GM21423 (cell line): ENCODE results near the gene MTURN.

ENCODE experiments used
- ATAC-seq: cut with Tn5 transposase; IDR thresholded peaks from one replicate; pipeline ENCODE4 v1.9.1; 2021; ENCODE audit warnings: mild to moderate bottlenecking, moderate library complexity; ENCODE audit not compliant: unreplicated experiment

Gene MTURN

DNA sequence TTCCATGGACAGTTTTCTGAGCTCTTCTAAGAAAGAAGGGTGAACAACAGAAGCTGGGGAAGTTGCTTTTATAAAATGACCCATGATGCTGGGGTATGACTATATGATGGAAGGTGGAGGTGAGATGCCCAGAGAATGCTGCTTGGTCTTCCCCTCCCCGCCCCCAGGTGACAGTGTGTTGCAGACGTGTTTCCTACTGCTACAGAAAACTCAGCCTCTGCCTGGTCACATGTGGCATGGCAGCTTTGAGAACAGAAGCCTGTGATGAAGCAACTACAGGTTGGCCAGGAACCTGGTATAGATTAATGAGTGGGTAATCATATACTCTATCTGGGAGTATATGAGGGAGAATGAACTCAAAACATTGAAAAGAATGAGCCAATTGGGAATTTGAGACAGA lies 67.1 kb downstream of the MTURN start:
- no peak for ATAC-seq

DNA sequence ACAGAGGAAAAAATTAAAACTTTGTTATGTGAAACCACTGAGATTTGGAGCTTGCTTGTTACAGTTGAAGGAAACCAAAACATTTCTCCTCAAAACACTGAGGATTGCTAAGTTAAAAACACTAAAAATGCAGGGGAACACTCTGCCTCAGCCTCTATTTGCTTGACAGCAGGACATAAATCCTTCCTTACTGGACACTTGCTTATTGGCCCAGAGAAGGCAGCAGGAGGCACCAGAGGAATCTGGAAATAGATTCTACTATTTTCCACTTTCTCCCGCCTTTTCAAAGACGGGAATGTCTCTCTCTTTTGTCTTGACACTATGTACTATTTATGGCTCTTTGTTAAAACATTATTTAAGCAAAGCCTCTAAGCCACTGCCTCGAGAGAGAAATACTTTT lies 67.9 kb downstream of the MTURN start:
- no peak for ATAC-seq

- ATAC-seq: no peak
Observed at GRCh38 chr7:30206491-30206890, 71.7 kb downstream of the MTURN start.

GRCh38 chr7:30206942-30207341 lies 72.2 kb downstream of the MTURN start:
- no peak for ATAC-seq

GRCh38 chr7:30207376-30207775 lies 72.6 kb downstream of the MTURN start:
- no peak for ATAC-seq

DNA sequence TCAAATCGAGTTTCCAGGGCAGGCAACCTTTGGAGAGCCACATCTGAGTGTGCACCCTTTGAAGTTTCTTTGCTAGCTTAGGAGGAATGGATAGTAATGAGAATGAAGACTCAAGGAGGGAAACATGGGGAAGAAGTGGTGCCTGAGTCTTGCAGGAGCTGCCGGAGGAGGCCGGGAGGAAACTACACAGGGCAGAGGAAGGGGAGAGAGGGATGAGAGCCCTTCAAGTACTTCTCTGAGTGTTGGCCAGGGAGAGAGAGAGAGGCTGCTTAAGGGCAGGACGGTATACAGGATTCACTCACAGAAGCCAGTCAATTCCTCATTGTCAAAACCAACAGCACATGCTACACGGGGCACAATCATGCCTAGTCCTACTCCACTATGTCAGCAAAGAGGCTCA lies 75.2 kb downstream of the MTURN start:
- ATAC-seq: no peak
